ENCODE results near the gene PITPNM1. TPM values are rescaled to one million over a fixed set of nuclear protein-coding genes. Genes with fewer than 3 reads are reported as not detected.

Gene PITPNM1
- total RNA-seq, 2 donors from 2014 or later, result 10.7 to 30.7 TPM

DNA sequence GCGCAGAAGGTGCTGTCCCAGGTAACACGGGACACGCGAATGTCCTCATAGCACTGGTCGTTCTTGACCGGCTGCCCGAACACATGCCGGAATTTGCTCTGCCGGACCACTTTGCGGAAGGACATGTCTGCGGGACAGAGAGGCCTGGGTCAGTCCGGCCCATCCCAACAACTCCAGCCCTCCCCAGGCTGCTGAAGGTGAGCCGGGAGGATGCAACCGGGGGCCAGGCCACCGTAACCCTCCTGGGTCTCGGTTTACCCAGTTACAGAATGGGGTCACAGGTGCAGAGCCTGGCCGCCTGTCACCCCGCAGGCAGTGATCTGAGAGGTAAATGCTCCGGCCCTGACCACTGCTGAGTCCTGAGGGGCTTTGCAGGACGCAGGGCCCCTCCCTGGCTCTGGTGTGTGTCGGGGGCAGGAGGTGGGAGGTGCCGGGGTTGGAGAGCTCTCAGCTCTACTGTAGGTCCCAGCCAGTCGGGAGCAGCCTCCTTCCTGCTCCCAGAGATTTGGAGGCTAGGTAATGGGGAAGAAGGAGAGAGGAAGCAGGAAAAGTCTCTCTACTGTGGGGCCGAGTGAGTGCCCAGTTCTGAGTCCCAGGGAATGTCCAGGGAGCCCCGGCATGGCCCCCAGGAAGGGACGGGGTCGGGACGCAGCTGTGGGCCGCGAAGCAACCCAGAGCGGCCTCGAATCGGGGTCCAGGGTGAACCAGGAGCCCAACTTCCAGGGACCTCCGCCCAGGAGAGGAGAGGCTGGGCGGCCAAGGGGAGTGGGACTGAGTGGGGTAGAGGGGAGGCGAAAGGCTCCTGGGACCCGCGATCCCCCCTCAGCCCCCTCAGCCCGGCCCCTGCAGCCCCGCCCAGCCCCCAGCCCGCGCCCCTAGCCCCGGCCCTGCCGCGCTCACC, 62.4 kb downstream of the PITPNM1 start:
- TF ChIP-seq, protein P1, sequence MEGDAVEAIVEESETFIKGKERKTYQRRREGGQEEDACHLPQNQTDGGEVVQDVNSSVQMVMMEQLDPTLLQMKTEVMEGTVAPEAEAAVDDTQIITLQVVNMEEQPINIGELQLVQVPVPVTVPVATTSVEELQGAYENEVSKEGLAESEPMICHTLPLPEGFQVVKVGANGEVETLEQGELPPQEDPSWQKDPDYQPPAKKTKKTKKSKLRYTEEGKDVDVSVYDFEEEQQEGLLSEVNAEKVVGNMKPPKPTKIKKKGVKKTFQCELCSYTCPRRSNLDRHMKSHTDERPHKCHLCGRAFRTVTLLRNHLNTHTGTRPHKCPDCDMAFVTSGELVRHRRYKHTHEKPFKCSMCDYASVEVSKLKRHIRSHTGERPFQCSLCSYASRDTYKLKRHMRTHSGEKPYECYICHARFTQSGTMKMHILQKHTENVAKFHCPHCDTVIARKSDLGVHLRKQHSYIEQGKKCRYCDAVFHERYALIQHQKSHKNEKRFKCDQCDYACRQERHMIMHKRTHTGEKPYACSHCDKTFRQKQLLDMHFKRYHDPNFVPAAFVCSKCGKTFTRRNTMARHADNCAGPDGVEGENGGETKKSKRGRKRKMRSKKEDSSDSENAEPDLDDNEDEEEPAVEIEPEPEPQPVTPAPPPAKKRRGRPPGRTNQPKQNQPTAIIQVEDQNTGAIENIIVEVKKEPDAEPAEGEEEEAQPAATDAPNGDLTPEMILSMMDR (IDR thresholded peaks at IDR 0.05), result no peak
- Histone ChIP-seq H3K27ac (peak overlapping the region; percentile 94 to 97), H3K4me1 (peaks cover 0 to 49% of the 10 kb centered on the region in 2 donors), H3K27me3 (no peaks in the 10 kb centered on the region), H3K9me3 (no peaks in the 10 kb centered on the region), H3K36me3 (peaks cover 22% of the 10 kb centered on the region), H3K4me3 (peak overlapping the region; percentile 77 to 91)
- no peak for DNase-seq (ENCODE audit: low spot score)

Small RNA genes lying within 50 kb of the gene (microRNA-seq; reads per million reads assigned to microRNA genes)
- gene MIR6752 (ENCODE audit: borderline number of aligned reads in 2 of 2, borderline replicate concordance in 1 of 2), result 0 reads per million in 2 donors

Other genes starting within 250 kb of the PITPNM1 start
- gene GRK2, start 238.9 kb downstream of the PITPNM1 start, total RNA-seq, result 10 to 100 TPM; 52.7 to 55.9 TPM
- 10 to 100 TPM; 14.1 to 14.9 TPM for gene ANKRD13D, start 216.1 kb downstream of the PITPNM1 start, total RNA-seq
- gene SSH3, start 201.8 kb downstream of the PITPNM1 start, total RNA-seq, result 10 to 100 TPM; 14.7 to 23.6 TPM
- 100 to 1,000 TPM; 115 to 136 TPM for gene POLD4, start 151.8 kb downstream of the PITPNM1 start, total RNA-seq
- gene CLCF1, start 131.8 kb downstream of the PITPNM1 start, total RNA-seq, result 10 to 100 TPM in 1 of 2 donors, 1 to 10 TPM in 1; 2.7 to 18.0 TPM
- gene RAD9A, start 113.4 kb downstream of the PITPNM1 start, total RNA-seq, result 1 to 10 TPM; 6.2 to 6.5 TPM
- 100 to 1,000 TPM in 1 of 2 donors, 10 to 100 TPM in 1; 97.8 to 112 TPM for gene PPP1CA, start 103.5 kb downstream of the PITPNM1 start, total RNA-seq
- gene TBC1D10C, start 101.3 kb downstream of the PITPNM1 start, total RNA-seq, result 1 to 10 TPM in 1 of 2 donors, under 1 TPM in 1; 0.33 to 1.4 TPM
- 1 to 10 TPM; 9.7 to 9.9 TPM for gene CARNS1, start 89.7 kb downstream of the PITPNM1 start, total RNA-seq
- gene RPS6KB2, start 76.9 kb downstream of the PITPNM1 start, total RNA-seq, result 10 to 100 TPM; 35.5 to 44.6 TPM
- 1 to 10 TPM; 1.9 to 2.8 TPM for gene PTPRCAP, start 67.7 kb downstream of the PITPNM1 start, total RNA-seq
- gene CORO1B, start 61.9 kb downstream of the PITPNM1 start, total RNA-seq, result 10 to 100 TPM; 16.0 to 25.5 TPM
- gene GPR152, start 52.6 kb downstream of the PITPNM1 start, total RNA-seq, result not detected
- 1 to 10 TPM in 1 of 2 donors, not detected in 1; 1.3 TPM for gene CABP4, start 50.0 kb downstream of the PITPNM1 start, total RNA-seq
- gene TMEM134, start 36.1 kb downstream of the PITPNM1 start, total RNA-seq, result 100 to 1,000 TPM in 1 of 2 donors, 10 to 100 TPM in 1; 74.4 to 140 TPM
- 10 to 100 TPM; 49.2 to 78.0 TPM for gene AIP, start 22.3 kb downstream of the PITPNM1 start, total RNA-seq
- 10 to 100 TPM; 49.1 to 70.0 TPM for gene CDK2AP2, start 2.8 kb upstream of the PITPNM1 start, total RNA-seq
- not detected for gene CABP2, start 18.1 kb upstream of the PITPNM1 start, total RNA-seq
- gene GSTP1, start 78.4 kb upstream of the PITPNM1 start, total RNA-seq, result 100 to 1,000 TPM; 249 to 944 TPM
- gene NDUFV1, start 101.6 kb upstream of the PITPNM1 start, total RNA-seq, result 100 to 1,000 TPM; 424 to 522 TPM
- gene NUDT8, start 124.6 kb upstream of the PITPNM1 start, total RNA-seq, result 10 to 100 TPM; 29.8 to 78.6 TPM
- not detected for gene TBX10, start 134.4 kb upstream of the PITPNM1 start, total RNA-seq
- not detected for gene ACY3, start 145.4 kb upstream of the PITPNM1 start, total RNA-seq
- not detected for gene ALDH3B2, start 169.3 kb upstream of the PITPNM1 start, total RNA-seq

Data from right atrium auricular region (tissue), 2 donors.